Measurements from ENCODE around the gene ZNF516. TPM values are rescaled to one million over a fixed set of nuclear protein-coding genes. Genes with fewer than 3 reads are reported as not detected.
A peak's percentile ranks its signal among the peaks of the same experiment; 100 is the strongest.

ZNF516 gene
- total and polyA plus RNA-seq, 10 of the 15 experiments (the other 5 are each of a cell fraction or from before 2014, with no cell fraction given), result 2.0 to 32.0 (median 8.3) TPM

DNA sequence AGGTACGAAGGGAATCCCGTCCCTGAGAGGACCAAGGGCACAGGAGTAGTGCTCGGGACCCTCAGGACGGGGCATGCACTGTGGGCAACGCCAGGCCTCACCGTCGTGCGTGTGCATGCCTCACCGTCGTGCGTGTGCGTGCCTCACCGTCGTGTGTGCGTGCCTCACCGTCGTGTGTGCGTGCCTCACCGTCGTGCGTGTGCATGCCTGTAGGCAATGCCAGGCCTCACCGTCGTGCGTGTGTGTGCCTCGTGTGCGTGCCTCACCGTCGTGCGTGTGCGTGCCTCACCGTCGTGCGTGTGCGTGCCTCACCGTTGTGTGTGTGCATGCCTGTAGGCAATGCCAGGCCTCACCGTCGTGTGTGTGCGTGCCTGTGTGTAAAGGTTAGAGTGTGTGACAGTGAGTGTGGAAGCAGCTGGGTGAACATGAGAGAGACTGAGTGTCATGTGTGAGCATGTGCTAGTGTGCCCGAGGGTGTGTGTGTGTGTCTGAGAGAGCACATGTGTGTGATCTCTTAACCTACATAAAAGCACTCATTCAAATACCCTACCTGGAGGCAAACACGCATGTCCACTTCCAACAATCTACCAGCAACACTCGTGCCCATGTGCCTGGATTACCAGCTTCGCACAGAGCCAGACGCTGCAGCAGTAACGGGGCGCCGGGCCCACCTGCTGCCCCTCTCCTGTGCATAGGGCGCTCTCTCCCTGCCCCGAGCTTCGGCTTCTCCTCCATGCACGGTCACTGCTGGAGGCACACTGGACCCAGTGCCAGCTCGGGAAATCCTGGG, 36.3 kb downstream of the ZNF516 start:
- in situ Hi-C loops (cut with MboI), result no loop called here

More for the DNA sequence above, 36.3 kb downstream of the ZNF516 start:
- Histone ChIP-seq H2AFZ (ENCODE audit: control insufficient read depth, low read depth, low read length) (no peak overlapping the region), H3K4me1 (ENCODE audit: control insufficient read depth, insufficient read depth, low read length) (peaks cover 7% of the 10 kb centered on the region), H4K20me1 (ENCODE audit: control insufficient read depth, insufficient read depth) (no peaks in the 10 kb centered on the region), H3K4me3 (no peak overlapping the region), H3K27ac (ENCODE audit: control insufficient read depth, insufficient read depth) (no peak overlapping the region), H3K4me2 (ENCODE audit: control insufficient read depth, insufficient read depth) (no peak overlapping the region), H3K79me2 (ENCODE audit: control insufficient read depth, insufficient read depth, low read length) (peaks cover 67% of the 10 kb centered on the region), H3K9ac (ENCODE audit: control insufficient read depth, insufficient read depth, low read length) (no peak overlapping the region), H3K9me3 (replicated peaks; ENCODE audit: control insufficient read depth, insufficient read depth, low read length) (no peaks in the 10 kb centered on the region), H3K27me3 (replicated peaks in 1 of 2; ENCODE audit: control insufficient read depth in 2 of 2, insufficient read depth in 2 of 2, low read length in 1 of 2) (no peaks in the 10 kb centered on the region), H3K36me3 (ENCODE audit: control insufficient read depth in 2 of 2, insufficient read depth in 2 of 2, low read length in 1 of 2) (peaks cover 0 to 13% of the 10 kb centered on the region in 2 experiments; a peak in 3 of 4 replicates)
- ATAC-seq, result no peak
- DNase-seq (ENCODE audit: low read depth, low spot score), result no peak
- BruUV-seq (replicated peaks), result no TSS peak
- ChIA-PET POLR2A (interaction anchor here (0.6 kb wide), 2 partner anchors 13 to 15 kb away, joined by 3 to 4 read pairs; no protein-coding TSS in a partner anchor), SMC1A (ENCODE audit: uncharacterized antibody, unreplicated experiment) (interaction anchor here (1.1 to 3.1 kb wide), 4 partner anchors 9 to 38 kb away, joined by 3 to 11 read pairs (median 4); no protein-coding TSS in a partner anchor), RAD21 (ENCODE audit: unreplicated experiment) (no interaction called here), CTCF (interaction anchor here (1.3 kb wide), 1 partner anchor 58 kb away, joined by 4 read pairs; no protein-coding TSS in a partner anchor)
- TF ChIP-seq TCF3 (IDR thresholded peaks at IDR 0.05; ENCODE audit: borderline replicate concordance, insufficient read depth, low read depth, low read length) (peak; percentile 68; the same call in 1 of the 2 replicates), RBBP5 (conservative IDR thresholded peaks at IDR 0.05) (no peak), POLR2A (IDR thresholded peaks at IDR 0.05; ENCODE audit: low read depth, low read length) (peak; percentile 49; the same call in 1 of the 2 replicates)
- TF ChIP-seq, protein P1, sequence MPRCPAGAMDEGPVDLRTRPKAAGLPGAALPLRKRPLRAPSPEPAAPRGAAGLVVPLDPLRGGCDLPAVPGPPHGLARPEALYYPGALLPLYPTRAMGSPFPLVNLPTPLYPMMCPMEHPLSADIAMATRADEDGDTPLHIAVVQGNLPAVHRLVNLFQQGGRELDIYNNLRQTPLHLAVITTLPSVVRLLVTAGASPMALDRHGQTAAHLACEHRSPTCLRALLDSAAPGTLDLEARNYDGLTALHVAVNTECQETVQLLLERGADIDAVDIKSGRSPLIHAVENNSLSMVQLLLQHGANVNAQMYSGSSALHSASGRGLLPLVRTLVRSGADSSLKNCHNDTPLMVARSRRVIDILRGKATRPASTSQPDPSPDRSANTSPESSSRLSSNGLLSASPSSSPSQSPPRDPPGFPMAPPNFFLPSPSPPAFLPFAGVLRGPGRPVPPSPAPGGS (IDR thresholded peaks at IDR 0.05; ENCODE audit: borderline replicate concordance, insufficient read depth, low read depth, low read length, poor library complexity, severe bottlenecking), result peak; percentile 71
- 88% methylated on average over 42 of the region's 51 CpGs for WGBS (ENCODE audit: insufficient coverage, insufficient replicate concordance, low lambda C conversion rate, missing lambda C conversion rate)
- FAIRE-seq, result no peak
- intact Hi-C loops (cut with micrococcal nuclease; ENCODE audit: unreplicated experiment), result no loop called here

All from GM12878 (cell line).